Hippocampal formation (tissue), 2 donors: Measurements from ENCODE around the gene NELL1.

Source experiments
- DNase-seq, 2 donors: peaks; one replicate each; lab custom pipeline; 2025; lab: John Stamatoyannopoulos, UW

The NELL1 gene

GRCh38 chr11:21489416-21490115 lies 820.2 kb downstream of the NELL1 start:
- DNase-seq = no peak

- no peak for DNase-seq
Observed at GRCh38 chr11:21492931-21493330, 823.5 kb downstream of the NELL1 start.

GRCh38 chr11:21494946-21495345 lies 825.6 kb downstream of the NELL1 start:
- no peak for DNase-seq

GRCh38 chr11:21495879-21496278 lies 826.5 kb downstream of the NELL1 start:
- DNase-seq = no peak

- DNase-seq = no peak
Observed at GRCh38 chr11:21501245-21501644, 831.9 kb downstream of the NELL1 start.

- no peak for DNase-seq
Observed at GRCh38 chr11:21505070-21505469, 835.7 kb downstream of the NELL1 start.

GRCh38 chr11:21511835-21512440 lies 842.6 kb downstream of the NELL1 start:
- DNase-seq = peak; percentile 3 to 6

- no peak for DNase-seq
Observed at GRCh38 chr11:21514316-21514715, 844.9 kb downstream of the NELL1 start.

- DNase-seq = no peak
Observed at GRCh38 chr11:21520244-21520643, 850.9 kb downstream of the NELL1 start.

- no peak for DNase-seq
Observed at GRCh38 chr11:21529187-21529586, 859.8 kb downstream of the NELL1 start.

- no peak for DNase-seq
Observed at GRCh38 chr11:21534288-21534687, 864.9 kb downstream of the NELL1 start.

- no peak for DNase-seq
Observed at GRCh38 chr11:21537980-21538379, 868.6 kb downstream of the NELL1 start.

- no peak for DNase-seq
Observed at GRCh38 chr11:21541187-21541751, 871.9 kb downstream of the NELL1 start.

- DNase-seq = no peak
Observed at GRCh38 chr11:21543901-21544300, 874.5 kb downstream of the NELL1 start.

GRCh38 chr11:21545699-21546098 lies 876.3 kb downstream of the NELL1 start:
- no peak for DNase-seq

GRCh38 chr11:21546703-21547102 lies 877.3 kb downstream of the NELL1 start:
- DNase-seq = no peak

GRCh38 chr11:21552911-21553310 lies 883.5 kb downstream of the NELL1 start:
- DNase-seq = no peak

- DNase-seq = no peak
Observed at GRCh38 chr11:21553795-21554194, 884.4 kb downstream of the NELL1 start.

GRCh38 chr11:21554284-21554683 lies 884.9 kb downstream of the NELL1 start:
- no peak for DNase-seq

- no peak for DNase-seq
Observed at GRCh38 chr11:21556926-21557325, 887.5 kb downstream of the NELL1 start.

- no peak for DNase-seq
Observed at GRCh38 chr11:21560466-21560975, 891.1 kb downstream of the NELL1 start.

GRCh38 chr11:21561581-21561980 lies 892.2 kb downstream of the NELL1 start:
- DNase-seq = no peak

- no peak for DNase-seq
Observed at GRCh38 chr11:21564095-21564494, 894.7 kb downstream of the NELL1 start.
